Bronchus fibroblast of lung (primary cell): Measurements from ENCODE around the gene CNKSR1. TPM values are rescaled to one million over a fixed set of nuclear protein-coding genes. Genes with fewer than 3 reads are reported as not detected.

Experiments
- total RNA-seq: library from RNA; depleted of rRNA; stranded (reverse); fragments of >200 nt; gene quantifications from 2 replicates; pipeline ENCODE4 v1.2.3, GENCODE V29; 2015

The CNKSR1 gene
- total RNA-seq: 0.15 and 0.17 TPM in 2 replicates

GRCh38 chr1:26177182-26177684, at the start of gene CNKSR1:
TSS of gene CNKSR1 (plus strand) at chr1:26177491. CDS start at chr1:26177548, 57 bp downstream.

GRCh38 chr1:26158908-26159742, 18.2 kb upstream of the CNKSR1 start, which contains the start of gene FAM110D:
TSS of gene FAM110D (plus strand) at chr1:26159079. CDS start at chr1:26161292, 2,213 bp downstream.

GRCh38 chr1:26168410-26169197, 8.7 kb upstream of the CNKSR1 start, which contains the start of gene C1orf232:
TSS of gene C1orf232 (minus strand) at chr1:26168963. CDS start at chr1:26168499, 464 bp downstream.

GRCh38 chr1:26169669-26170471, 7.4 kb upstream of the CNKSR1 start, which contains the start of gene ZNF593:
TSS of gene ZNF593 (plus strand) at chr1:26169908. CDS start at chr1:26169984, 76 bp downstream.

DNA sequence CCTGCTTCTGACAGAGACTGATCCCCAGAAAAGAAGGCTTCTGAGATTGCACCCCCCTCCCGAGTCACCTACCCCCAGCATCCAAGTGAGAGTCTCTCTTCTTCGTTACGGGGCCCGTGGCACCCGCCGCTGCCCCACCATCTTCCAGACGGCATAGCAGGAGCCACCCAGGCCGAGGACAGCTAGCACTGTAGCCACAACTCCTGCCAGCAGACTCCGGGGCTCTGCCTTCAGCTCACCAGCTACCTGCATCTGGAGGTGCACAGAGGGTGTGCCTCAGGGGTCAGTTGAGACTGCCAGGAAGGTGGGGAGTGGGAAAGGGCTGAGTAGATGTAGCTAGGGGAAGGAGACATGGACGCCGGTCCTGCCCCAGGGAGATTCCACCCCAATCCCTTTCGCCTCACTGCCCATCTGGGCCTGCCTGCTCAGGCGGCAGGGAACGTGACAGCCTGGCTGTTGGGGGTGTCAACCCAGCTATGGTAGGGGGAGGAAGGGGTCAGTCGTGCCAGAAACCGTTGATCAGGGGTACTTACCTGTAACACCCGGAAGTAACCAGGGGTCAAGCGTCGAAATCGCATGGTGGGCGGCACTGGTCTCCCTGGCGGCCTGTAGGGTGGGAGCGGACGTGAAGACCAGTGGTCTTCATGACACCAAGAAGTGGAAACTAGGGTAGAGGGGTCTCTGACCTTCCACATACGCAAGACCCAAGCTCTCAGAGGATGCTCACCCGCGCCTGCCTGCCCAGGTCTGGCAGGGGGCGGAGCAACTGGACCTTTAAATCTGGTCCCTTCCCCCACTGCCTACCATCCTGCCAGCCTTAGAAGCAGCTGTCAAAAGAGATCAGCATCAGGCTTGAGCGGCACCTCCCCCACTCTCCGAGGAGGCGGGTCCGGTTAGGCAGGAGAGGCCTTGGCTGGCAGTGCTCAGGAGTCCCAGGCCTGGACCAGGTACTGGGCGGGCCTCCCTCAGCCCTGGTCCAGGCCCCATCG, 5.9 kb upstream of the CNKSR1 start, which contains the start of gene ZNF593OS:
ZNF593OS (minus strand) TSS at position 749 of the 989 bp plus-strand sequence; CDS start at position 578, 171 bp downstream.

GRCh38 chr1:26190373-26190987, 13.2 kb downstream of the CNKSR1 start, which contains the start of gene CATSPER4:
TSS of gene CATSPER4 (plus strand) at chr1:26190602. CDS start at chr1:26190628, 26 bp downstream.

GRCh38 chr1:26233903-26234643, 56.8 kb downstream of the CNKSR1 start, which contains the start of gene CEP85:
TSS of gene CEP85 (plus strand) at chr1:26234200. CDS start at chr1:26239784, 5,584 bp downstream.

Other genes with a start within 250 kb of the CNKSR1 start
- gene PAFAH2, start 179.4 kb upstream of the CNKSR1 start, total RNA-seq: 9.7 and 14.5 TPM in 2 replicates
- 0.30 and 0.34 TPM in 2 replicates for gene EXTL1, start 155.7 kb upstream of the CNKSR1 start, total RNA-seq
- gene SLC30A2, start 131.4 kb upstream of the CNKSR1 start, total RNA-seq: not detected in 2 replicates
- not detected in 2 replicates for gene TRIM63, start 109.9 kb upstream of the CNKSR1 start, total RNA-seq
- 1.3 and 1.8 TPM in 2 replicates for gene PDIK1L, start 65.7 kb upstream of the CNKSR1 start, total RNA-seq
- gene FAM110D, start 18.4 kb upstream of the CNKSR1 start, total RNA-seq: not detected in 2 replicates
- gene C1orf232, start 8.5 kb upstream of the CNKSR1 start, total RNA-seq: not detected in 2 replicates
- 62.1 and 65.6 TPM in 2 replicates for gene ZNF593, start 7.6 kb upstream of the CNKSR1 start, total RNA-seq
- not detected in 2 replicates for gene ZNF593OS, start 5.7 kb upstream of the CNKSR1 start, total RNA-seq
- not detected in 2 replicates for gene CATSPER4, start 13.1 kb downstream of the CNKSR1 start, total RNA-seq
- 12.4 and 13.7 TPM in 2 replicates for gene CEP85, start 56.7 kb downstream of the CNKSR1 start, total RNA-seq
- 227 and 265 TPM in 2 replicates for gene SH3BGRL3, start 102.6 kb downstream of the CNKSR1 start, total RNA-seq
- 6.9 and 8.0 TPM in 2 replicates for gene UBXN11, start 129.1 kb downstream of the CNKSR1 start, total RNA-seq
- gene CD52, start 140.5 kb downstream of the CNKSR1 start, total RNA-seq: not detected in 2 replicates
- 1.3 TPM in 1 of 2 replicates, not detected in the other for gene CRYBG2, start 176.6 kb downstream of the CNKSR1 start, total RNA-seq
- not detected in 2 replicates for gene ZNF683, start 195.3 kb downstream of the CNKSR1 start, total RNA-seq
- not detected in 2 replicates for gene LIN28A, start 233.3 kb downstream of the CNKSR1 start, total RNA-seq